ENCODE measurements around the gene TUBGCP2. TPM values are rescaled to one million over a fixed set of nuclear protein-coding genes. Genes with fewer than 3 reads are reported as not detected.

TUBGCP2 gene
- total and polyA plus RNA-seq, 2 experiments from 2014 or later = 52.3 to 70.2 TPM

DNA sequence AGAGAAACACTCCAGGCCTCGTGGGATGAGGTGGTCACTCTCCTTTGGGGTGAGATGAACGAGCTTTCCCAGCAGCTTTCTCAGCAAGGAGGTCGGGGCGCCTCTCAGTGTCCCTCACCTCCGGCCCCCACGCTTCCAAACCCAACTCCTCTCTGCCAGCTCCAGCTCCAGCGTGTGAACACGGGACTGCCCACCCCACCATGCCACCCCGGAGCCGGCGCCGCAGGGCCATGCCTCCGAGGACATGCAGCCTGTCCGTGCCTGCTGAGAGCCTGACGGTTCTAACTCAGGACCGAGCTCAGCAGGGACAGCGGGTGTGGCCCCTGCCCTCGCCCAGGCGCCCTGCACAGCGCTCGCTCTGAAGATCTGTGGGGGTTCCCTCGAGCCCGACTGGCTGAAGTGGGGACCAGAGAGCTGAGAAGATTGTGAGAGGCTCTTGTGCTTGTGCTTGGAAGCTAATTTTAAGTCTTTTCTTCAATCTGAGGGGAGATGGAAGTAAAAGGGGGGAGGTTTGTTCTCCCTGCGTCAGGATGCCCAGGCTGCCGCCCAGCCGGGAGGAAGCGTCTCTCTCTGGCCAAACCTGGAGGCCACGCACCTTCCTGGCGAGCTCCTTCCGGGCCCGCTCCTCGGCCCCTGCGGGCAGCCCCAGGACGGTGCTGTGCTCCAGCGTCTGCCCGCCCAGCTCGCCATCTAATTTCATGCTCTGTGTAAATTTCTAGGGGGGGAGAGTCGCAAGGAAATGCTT, 26.9 kb downstream of the TUBGCP2 start:
- TF ChIP-seq, protein P1, sequence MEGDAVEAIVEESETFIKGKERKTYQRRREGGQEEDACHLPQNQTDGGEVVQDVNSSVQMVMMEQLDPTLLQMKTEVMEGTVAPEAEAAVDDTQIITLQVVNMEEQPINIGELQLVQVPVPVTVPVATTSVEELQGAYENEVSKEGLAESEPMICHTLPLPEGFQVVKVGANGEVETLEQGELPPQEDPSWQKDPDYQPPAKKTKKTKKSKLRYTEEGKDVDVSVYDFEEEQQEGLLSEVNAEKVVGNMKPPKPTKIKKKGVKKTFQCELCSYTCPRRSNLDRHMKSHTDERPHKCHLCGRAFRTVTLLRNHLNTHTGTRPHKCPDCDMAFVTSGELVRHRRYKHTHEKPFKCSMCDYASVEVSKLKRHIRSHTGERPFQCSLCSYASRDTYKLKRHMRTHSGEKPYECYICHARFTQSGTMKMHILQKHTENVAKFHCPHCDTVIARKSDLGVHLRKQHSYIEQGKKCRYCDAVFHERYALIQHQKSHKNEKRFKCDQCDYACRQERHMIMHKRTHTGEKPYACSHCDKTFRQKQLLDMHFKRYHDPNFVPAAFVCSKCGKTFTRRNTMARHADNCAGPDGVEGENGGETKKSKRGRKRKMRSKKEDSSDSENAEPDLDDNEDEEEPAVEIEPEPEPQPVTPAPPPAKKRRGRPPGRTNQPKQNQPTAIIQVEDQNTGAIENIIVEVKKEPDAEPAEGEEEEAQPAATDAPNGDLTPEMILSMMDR (IDR thresholded peaks at IDR 0.05; ENCODE audit: low read depth, low read length) = no peak
- H3K36me3 ChIP-seq = peaks cover 20% of the 10 kb centered on the region
- H3K9me3 ChIP-seq (ENCODE audit: low read depth) = no peaks in the 10 kb centered on the region

GRCh38 chr10:133281084-133281483, 27.6 kb downstream of the TUBGCP2 start:
- peaks cover 5% of the 10 kb centered on the region for H3K27me3 ChIP-seq
- no peak for DNase-seq (ENCODE audit: low read depth in 1 of 2, low spot score in 1 of 2)
- H3K36me3 ChIP-seq = peaks cover 20% of the 10 kb centered on the region
- no peak overlapping the region for H3K27ac ChIP-seq
- peaks cover 20% of the 10 kb centered on the region for H3K4me1 ChIP-seq (ENCODE audit: low read depth)
- no peak overlapping the region for H3K4me3 ChIP-seq
- TF ChIP-seq, protein P1 (IDR thresholded peaks at IDR 0.05; ENCODE audit: low read depth, low read length) = no peak
- H3K9me3 ChIP-seq (ENCODE audit: low read depth) = no peaks in the 10 kb centered on the region

More for the DNA sequence above, 26.9 kb downstream of the TUBGCP2 start:
- H3K4me1 ChIP-seq (ENCODE audit: low read depth) = peaks cover 12% of the 10 kb centered on the region
- no peak overlapping the region for H3K4me3 ChIP-seq
- H3K27ac ChIP-seq = no peak overlapping the region
- no peak for DNase-seq (ENCODE audit: low read depth in 1 of 2, low spot score in 1 of 2)
- no peaks in the 10 kb centered on the region for H3K27me3 ChIP-seq

- Histone ChIP-seq H3K4me3 (no peak overlapping the region), H3K36me3 (peaks cover 20% of the 10 kb centered on the region), H3K9me3 (ENCODE audit: low read depth) (no peaks in the 10 kb centered on the region), H3K4me1 (ENCODE audit: low read depth) (peaks cover 25% of the 10 kb centered on the region), H3K27ac (no peak overlapping the region), H3K27me3 (peaks cover 9% of the 10 kb centered on the region)
- DNase-seq (ENCODE audit: low read depth in 1 of 2, low spot score in 1 of 2) = no peak
- TF ChIP-seq, protein P1 (IDR thresholded peaks at IDR 0.05; ENCODE audit: low read depth, low read length) = no peak
Observed at GRCh38 chr10:133280391-133281059, 28.1 kb downstream of the TUBGCP2 start.

GRCh38 chr10:133279326-133280226, 29.1 kb downstream of the TUBGCP2 start:
- TF ChIP-seq, protein P1 (IDR thresholded peaks at IDR 0.05; ENCODE audit: low read depth, low read length) = no peak
- DNase-seq (ENCODE audit: low read depth in 1 of 2, low spot score in 1 of 2) = no peak
- Histone ChIP-seq H3K27me3 (peaks cover 9% of the 10 kb centered on the region), H3K4me1 (ENCODE audit: low read depth) (peaks cover 35% of the 10 kb centered on the region), H3K27ac (peak overlapping the region; percentile 48), H3K9me3 (ENCODE audit: low read depth) (no peaks in the 10 kb centered on the region), H3K4me3 (no peak overlapping the region), H3K36me3 (peaks cover 18% of the 10 kb centered on the region)

DNA sequence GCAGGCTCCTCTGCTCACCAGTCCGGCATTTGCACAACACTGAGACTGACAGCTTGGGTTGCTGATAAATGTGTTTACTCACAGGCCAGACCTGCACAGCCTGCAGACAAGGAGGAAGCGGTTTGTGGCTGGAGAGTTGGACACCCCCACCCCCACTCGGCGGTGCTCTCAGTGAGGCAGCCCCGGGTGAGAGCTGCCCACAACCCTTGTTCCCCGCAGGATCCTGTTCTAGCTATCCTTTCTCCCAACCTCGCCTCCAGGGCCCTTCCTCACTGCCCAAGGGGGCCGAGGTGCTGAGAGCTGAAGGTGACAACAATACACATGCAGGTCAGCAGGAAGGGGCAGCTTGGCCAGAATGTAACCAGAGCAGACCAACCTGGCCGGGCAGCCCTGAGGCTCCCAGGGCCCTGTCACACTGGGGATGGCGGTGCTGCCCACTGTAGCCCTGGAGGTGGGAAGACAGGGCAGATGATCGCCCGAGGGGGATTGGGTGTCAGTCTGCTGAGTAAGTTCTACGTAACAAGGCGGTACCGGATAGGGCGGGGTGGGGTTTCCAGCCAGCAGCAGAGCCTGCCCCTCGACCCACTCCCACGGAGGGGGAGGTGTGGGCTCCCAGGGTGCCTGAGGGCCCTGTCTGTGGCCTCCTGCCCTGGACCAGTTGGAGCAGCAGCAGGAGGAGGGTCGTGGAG, 30.0 kb downstream of the TUBGCP2 start:
- H3K36me3 ChIP-seq = peaks cover 12% of the 10 kb centered on the region
- H3K27ac ChIP-seq = peak overlapping the region; percentile 48
- peak; percentile 45 to 70 for DNase-seq (ENCODE audit: low read depth in 1 of 2, low spot score in 1 of 2)
- peaks cover 35% of the 10 kb centered on the region for H3K4me1 ChIP-seq (ENCODE audit: low read depth)
- peaks cover 9% of the 10 kb centered on the region for H3K27me3 ChIP-seq
- no peak overlapping the region for H3K4me3 ChIP-seq
- TF ChIP-seq, protein P1 (IDR thresholded peaks at IDR 0.05; ENCODE audit: low read depth, low read length) = no peak
- no peaks in the 10 kb centered on the region for H3K9me3 ChIP-seq (ENCODE audit: low read depth)

Measured in cardiac muscle cell (in vitro differentiated cells and primary cell).